ENCODE measurements around the gene COL4A2.

GRCh38 chr13:110297011-110297410, 10.1 kb upstream of the COL4A2 start:
- TF ChIP-seq TAF1 (IDR thresholded peaks at IDR 0.05; ENCODE audit: borderline replicate concordance, low read depth, low read length) = no peak
- TF ChIP-seq POLR2A (IDR thresholded peaks at IDR 0.05; ENCODE audit: low read depth, low read length) = no peak
- no peak for TF ChIP-seq POLR2AphosphoS5 (IDR thresholded peaks at IDR 0.05; ENCODE audit: low read depth, low read length)
